Loucy (cell line): Measurements from ENCODE around the gene EIF4E2.
"Not testable (repeated sequence)": the region's sequence is repeated elsewhere in the genome, so short reads cannot be mapped to it uniquely, and the experiment has no call there.

Source experiments
- H2AFZ ChIP-seq: fragments of 200-600 bp; sonication (generic); 2 replicates; pipeline ENCODE4 v1.6.0; 2016; ENCODE audit warnings: antibody characterized with exemption, mild to moderate bottlenecking, low read length, moderate library complexity
- H3F3A ChIP-seq: fragments of 200-600 bp; 2 replicates; pipeline ENCODE4 v1.6.0; 2016; ENCODE audit warnings: antibody characterized with exemption, low read depth, mild to moderate bottlenecking
- H3K27me3 ChIP-seq: fragments of 200-600 bp; sonication (generic); 2 replicates; pipeline ENCODE4 v1.6.1; 2014; ENCODE audit warnings: low read length, mild to moderate bottlenecking; ENCODE audit not compliant: insufficient read depth, poor library complexity, severe bottlenecking
- H3K36me3 ChIP-seq: fragments of 200-600 bp; sonication (generic); 2 replicates; pipeline ENCODE4 v1.6.1; 2016; ENCODE audit warnings: low read length; ENCODE audit not compliant: insufficient read depth
- H3K4me1 ChIP-seq: fragments of 200-600 bp; sonication (generic); 2 replicates; pipeline ENCODE4 v1.5.1; 2014; ENCODE audit warnings: low read length, mild to moderate bottlenecking; ENCODE audit not compliant: insufficient read depth, poor library complexity, severe bottlenecking
- H3K4me2 ChIP-seq: fragments of 200-600 bp; sonication (generic); 2 replicates; pipeline ENCODE4 v1.6.0; 2014; ENCODE audit warnings: antibody characterized with exemption, low read length, low read depth, mild to moderate bottlenecking; ENCODE audit not compliant: poor library complexity, severe bottlenecking
- H3K4me3 ChIP-seq: fragments of 200-600 bp; sonication (generic); 2 replicates; pipeline ENCODE4 v1.5.1; 2014; ENCODE audit warnings: low read length, mild to moderate bottlenecking, mixed read lengths; ENCODE audit not compliant: poor library complexity, severe bottlenecking
- H3K79me2 ChIP-seq: fragments of 200-600 bp; sonication (generic); 2 replicates; pipeline ENCODE4 v1.6.1; 2014; ENCODE audit warnings: low read length; ENCODE audit not compliant: insufficient read depth
- H3K9ac ChIP-seq: fragments of 200-600 bp; sonication (generic); 2 replicates; pipeline ENCODE4 v1.6.0; 2014; ENCODE audit warnings: mild to moderate bottlenecking, low read depth, low read length, moderate library complexity; ENCODE audit not compliant: poor library complexity, severe bottlenecking
- H3K9me2 ChIP-seq: fragments of 200-600 bp; sonication (generic); replicated peaks from 2 replicates; pipeline ENCODE4 v1.6.1; 2016; ENCODE audit warnings: low read depth, low read length, mixed read lengths
- H3K9me3 ChIP-seq: fragments of 200-600 bp; sonication (generic); 2 replicates; pipeline ENCODE4 v1.6.1; 2014; ENCODE audit warnings: mild to moderate bottlenecking, antibody characterized with exemption, low read length, low read depth; ENCODE audit not compliant: insufficient read depth
- H4K20me1 ChIP-seq: fragments of 200-600 bp; sonication (generic); 2 replicates; pipeline ENCODE4 v1.6.0; 2014; ENCODE audit warnings: antibody characterized with exemption, low read length, mild to moderate bottlenecking; ENCODE audit not compliant: insufficient read depth, poor library complexity, severe bottlenecking
- EZH2phosphoT487 ChIP-seq: fragments of 200-600 bp; IDR thresholded peaks from 2 replicates; pipeline ENCODE4 v1.6.1; 2018; ENCODE audit warnings: antibody characterized with exemption, mild to moderate bottlenecking, moderate library complexity, borderline replicate concordance
- TF ChIP-seq, protein P1 (sequence below): fragments of 200-600 bp; sonication (generic); conservative IDR thresholded peaks from 2 replicates; pipeline ENCODE4 v1.5.1; 2014; ENCODE audit warnings: mild to moderate bottlenecking, antibody characterized with exemption, low read length

Gene EIF4E2

GRCh38 chr2:232532419-232532818 is 18.1 kb upstream of the EIF4E2 start:
- no peak overlapping the region for H3K4me2 ChIP-seq
- H3K36me3 ChIP-seq: no peaks in the 10 kb centered on the region
- H3K4me3 ChIP-seq: no peak overlapping the region
- no peaks in the 10 kb centered on the region for H3K9me3 ChIP-seq
- TF ChIP-seq EZH2phosphoT487: no peak
- TF ChIP-seq, protein P1, sequence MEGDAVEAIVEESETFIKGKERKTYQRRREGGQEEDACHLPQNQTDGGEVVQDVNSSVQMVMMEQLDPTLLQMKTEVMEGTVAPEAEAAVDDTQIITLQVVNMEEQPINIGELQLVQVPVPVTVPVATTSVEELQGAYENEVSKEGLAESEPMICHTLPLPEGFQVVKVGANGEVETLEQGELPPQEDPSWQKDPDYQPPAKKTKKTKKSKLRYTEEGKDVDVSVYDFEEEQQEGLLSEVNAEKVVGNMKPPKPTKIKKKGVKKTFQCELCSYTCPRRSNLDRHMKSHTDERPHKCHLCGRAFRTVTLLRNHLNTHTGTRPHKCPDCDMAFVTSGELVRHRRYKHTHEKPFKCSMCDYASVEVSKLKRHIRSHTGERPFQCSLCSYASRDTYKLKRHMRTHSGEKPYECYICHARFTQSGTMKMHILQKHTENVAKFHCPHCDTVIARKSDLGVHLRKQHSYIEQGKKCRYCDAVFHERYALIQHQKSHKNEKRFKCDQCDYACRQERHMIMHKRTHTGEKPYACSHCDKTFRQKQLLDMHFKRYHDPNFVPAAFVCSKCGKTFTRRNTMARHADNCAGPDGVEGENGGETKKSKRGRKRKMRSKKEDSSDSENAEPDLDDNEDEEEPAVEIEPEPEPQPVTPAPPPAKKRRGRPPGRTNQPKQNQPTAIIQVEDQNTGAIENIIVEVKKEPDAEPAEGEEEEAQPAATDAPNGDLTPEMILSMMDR: no peak
- no peaks in the 10 kb centered on the region for H3K9me2 ChIP-seq
- H3F3A ChIP-seq: no peaks in the 10 kb centered on the region
- H3K4me1 ChIP-seq: peaks cover 7% of the 10 kb centered on the region
- H3K27me3 ChIP-seq: no peaks in the 10 kb centered on the region
- no peaks in the 10 kb centered on the region for H3K79me2 ChIP-seq
- no peak overlapping the region for H2AFZ ChIP-seq
- no peak overlapping the region for H3K9ac ChIP-seq
- H4K20me1 ChIP-seq: no peaks in the 10 kb centered on the region

DNA sequence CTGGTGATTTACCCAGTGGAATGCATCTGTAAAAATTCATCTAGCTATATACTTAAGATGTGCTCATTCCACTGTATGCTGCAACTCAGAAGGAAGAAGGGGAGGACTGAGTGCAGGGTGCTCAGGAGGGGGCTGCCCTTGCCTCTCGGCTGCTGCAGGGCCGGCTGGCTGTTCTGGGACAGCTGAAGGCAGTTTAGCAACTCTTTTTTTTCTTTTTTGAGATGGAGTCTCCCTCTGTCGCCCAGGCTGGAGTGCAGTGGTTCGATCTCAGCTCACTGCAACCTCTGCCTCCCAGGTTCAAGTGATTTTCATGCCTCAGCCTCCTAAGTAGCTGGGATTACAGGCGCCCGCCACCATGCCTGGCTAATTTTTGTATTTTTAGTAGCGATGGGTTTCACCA is 17.7 kb upstream of the EIF4E2 start:
- not testable (repeated sequence) for H3K9me3 ChIP-seq, H3K36me3 ChIP-seq, H3K9ac ChIP-seq, H3K9me2 ChIP-seq, H2AFZ ChIP-seq, H3K4me2 ChIP-seq, H3K4me1 ChIP-seq, H3K79me2 ChIP-seq, H3F3A ChIP-seq, H4K20me1 ChIP-seq, H3K4me3 ChIP-seq, H3K27me3 ChIP-seq

- H3K79me2 ChIP-seq: no peaks in the 10 kb centered on the region
- H2AFZ ChIP-seq: no peak overlapping the region
- H3K9me3 ChIP-seq: no peaks in the 10 kb centered on the region
- no peaks in the 10 kb centered on the region for H3K9me2 ChIP-seq
- H3K4me2 ChIP-seq: no peak overlapping the region
- no peaks in the 10 kb centered on the region for H3K36me3 ChIP-seq
- no peak overlapping the region for H3K4me3 ChIP-seq
- H3K9ac ChIP-seq: no peak overlapping the region
- H4K20me1 ChIP-seq: no peaks in the 10 kb centered on the region
- H3F3A ChIP-seq: no peaks in the 10 kb centered on the region
- no peaks in the 10 kb centered on the region for H3K4me1 ChIP-seq
- TF ChIP-seq, protein P1: no peak
- no peak for TF ChIP-seq EZH2phosphoT487
- no peaks in the 10 kb centered on the region for H3K27me3 ChIP-seq
These were observed 16.4 kb upstream of the EIF4E2 start for GRCh38 chr2:232533944-232534710.
